ENCODE data around the gene SPATA6L. TPM values are rescaled to one million over a fixed set of nuclear protein-coding genes. Genes with fewer than 3 reads are reported as not detected.

The SPATA6L gene
- total RNA-seq, 2 donors from 2014 or later = 3.6 to 10.9 TPM

DNA sequence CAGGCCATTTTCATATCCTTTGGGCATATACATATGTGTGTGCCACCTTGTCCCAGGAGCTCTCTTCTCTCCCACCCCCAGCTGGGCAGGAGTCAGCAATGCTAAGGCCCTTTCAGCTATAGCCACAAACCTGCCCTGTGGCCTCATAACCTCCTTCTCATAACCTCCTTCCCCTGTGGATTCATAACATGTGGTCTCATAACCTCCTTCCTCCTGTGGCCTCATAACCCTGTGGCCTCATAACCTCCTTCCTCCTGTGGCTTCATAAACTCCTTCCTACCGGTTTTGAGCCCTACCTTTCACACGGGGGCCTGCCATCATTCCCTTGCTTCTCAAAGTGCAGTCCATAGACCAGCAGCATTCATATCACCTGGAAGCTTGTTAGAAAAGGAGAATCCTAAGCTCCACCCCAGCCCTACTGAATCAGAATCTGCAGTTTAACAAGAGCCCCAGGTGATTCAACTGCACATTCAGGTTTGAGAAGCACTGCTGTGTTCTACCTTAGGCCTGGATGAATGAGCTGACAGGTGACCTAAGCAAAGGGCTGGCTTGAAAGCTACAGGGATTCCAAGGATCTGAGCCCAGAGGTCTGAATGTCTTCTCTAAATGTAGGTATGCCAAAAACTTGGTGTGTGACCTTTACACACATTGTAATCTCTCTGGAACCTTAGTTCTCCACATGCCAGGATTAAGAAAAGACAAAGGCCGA, 46.1 kb downstream of the SPATA6L start:
- no peak for ATAC-seq
- DNase-seq = no peak
- Histone ChIP-seq H3K9me3 (no peaks in the 10 kb centered on the region), H3K4me1 (no peaks in the 10 kb centered on the region), H3K4me3 (no peak overlapping the region), H3K27ac (no peak overlapping the region), H3K27me3 (no peaks in the 10 kb centered on the region), H3K36me3 (replicated peaks in 1 of 2; ENCODE audit: insufficient read depth in 1 of 2, low read depth in 2 of 2) (peaks cover 0 to 11% of the 10 kb centered on the region in 2 donors)
- 64 to 80% methylated on average over 3 of the region's 3 CpGs for WGBS, 2 donors
- no peak for TF ChIP-seq POLR2A (IDR thresholded peaks at IDR 0.05)
- TF ChIP-seq, protein P1, sequence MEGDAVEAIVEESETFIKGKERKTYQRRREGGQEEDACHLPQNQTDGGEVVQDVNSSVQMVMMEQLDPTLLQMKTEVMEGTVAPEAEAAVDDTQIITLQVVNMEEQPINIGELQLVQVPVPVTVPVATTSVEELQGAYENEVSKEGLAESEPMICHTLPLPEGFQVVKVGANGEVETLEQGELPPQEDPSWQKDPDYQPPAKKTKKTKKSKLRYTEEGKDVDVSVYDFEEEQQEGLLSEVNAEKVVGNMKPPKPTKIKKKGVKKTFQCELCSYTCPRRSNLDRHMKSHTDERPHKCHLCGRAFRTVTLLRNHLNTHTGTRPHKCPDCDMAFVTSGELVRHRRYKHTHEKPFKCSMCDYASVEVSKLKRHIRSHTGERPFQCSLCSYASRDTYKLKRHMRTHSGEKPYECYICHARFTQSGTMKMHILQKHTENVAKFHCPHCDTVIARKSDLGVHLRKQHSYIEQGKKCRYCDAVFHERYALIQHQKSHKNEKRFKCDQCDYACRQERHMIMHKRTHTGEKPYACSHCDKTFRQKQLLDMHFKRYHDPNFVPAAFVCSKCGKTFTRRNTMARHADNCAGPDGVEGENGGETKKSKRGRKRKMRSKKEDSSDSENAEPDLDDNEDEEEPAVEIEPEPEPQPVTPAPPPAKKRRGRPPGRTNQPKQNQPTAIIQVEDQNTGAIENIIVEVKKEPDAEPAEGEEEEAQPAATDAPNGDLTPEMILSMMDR (IDR thresholded peaks at IDR 0.05) = no peak
- intact Hi-C loops (cut with DNase I) = no loop called here

DNA sequence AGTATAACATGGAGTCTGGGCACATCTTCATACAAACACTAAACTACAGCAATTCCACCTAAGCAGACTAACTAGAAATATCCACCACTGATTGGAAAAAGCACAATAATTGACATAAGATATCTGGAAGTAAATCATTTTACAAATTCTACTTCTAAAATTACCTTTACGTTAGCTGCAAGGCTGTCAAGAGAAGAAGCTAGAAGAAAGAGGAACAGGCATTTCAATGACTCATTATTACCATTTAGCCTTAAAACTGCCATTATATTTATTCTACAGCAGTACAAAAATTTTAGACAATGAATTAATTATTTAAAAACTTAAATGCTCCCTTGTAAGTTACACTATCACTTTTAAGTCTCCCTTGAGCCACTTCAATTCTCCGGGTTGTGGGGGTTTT, 47.6 kb downstream of the SPATA6L start:
- Histone ChIP-seq H3K27me3 (no peaks in the 10 kb centered on the region), H3K4me3 (no peak overlapping the region), H3K9me3 (no peaks in the 10 kb centered on the region), H3K27ac (no peak overlapping the region), H3K36me3 (replicated peaks in 1 of 2; ENCODE audit: insufficient read depth in 1 of 2, low read depth in 2 of 2) (peaks cover 0 to 9% of the 10 kb centered on the region in 2 donors), H3K4me1 (no peaks in the 10 kb centered on the region)
- ATAC-seq (no peak), DNase-seq (no peak)
- TF ChIP-seq, protein P1 (IDR thresholded peaks at IDR 0.05) = no peak
- TF ChIP-seq POLR2A (IDR thresholded peaks at IDR 0.05) = no peak
- intact Hi-C loops (cut with DNase I) = no loop called here
- 87 to 93% methylated on average over 2 of the region's 2 CpGs for WGBS, 2 donors

DNA sequence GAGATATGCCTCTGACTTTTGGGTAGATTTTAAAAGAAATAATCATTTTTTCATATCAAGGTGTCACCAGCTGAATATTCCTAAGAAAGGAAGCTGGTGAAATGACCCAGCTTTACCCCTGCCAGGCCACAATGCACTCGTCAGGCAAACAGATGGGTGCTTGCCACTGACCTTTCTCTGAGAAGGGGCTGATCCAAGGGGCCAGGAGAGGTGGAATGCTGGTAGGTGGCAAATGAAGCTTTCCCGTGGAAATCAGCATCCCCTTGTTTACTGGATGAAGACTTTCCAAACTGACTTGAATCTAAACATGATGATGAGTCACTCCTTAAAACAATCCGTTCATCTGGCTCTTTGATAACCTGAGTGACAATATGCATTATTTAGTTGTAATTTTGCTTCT, 48.5 kb downstream of the SPATA6L start:
- H3K27me3 ChIP-seq = no peaks in the 10 kb centered on the region
- intact Hi-C loops (cut with DNase I) = no loop called here
- no peak overlapping the region for H3K27ac ChIP-seq
- peaks cover 0 to 9% of the 10 kb centered on the region in 2 donors for H3K36me3 ChIP-seq (replicated peaks in 1 of 2; ENCODE audit: insufficient read depth in 1 of 2, low read depth in 2 of 2)
- no peak for ATAC-seq
- 67 to 73% methylated on average over 3 of the region's 3 CpGs for WGBS, 2 donors
- TF ChIP-seq, protein P1 (IDR thresholded peaks at IDR 0.05) = no peak
- no peak for TF ChIP-seq POLR2A (IDR thresholded peaks at IDR 0.05)
- DNase-seq = no peak
- H3K4me3 ChIP-seq = no peak overlapping the region
- no peaks in the 10 kb centered on the region for H3K9me3 ChIP-seq
- H3K4me1 ChIP-seq = no peaks in the 10 kb centered on the region

DNA sequence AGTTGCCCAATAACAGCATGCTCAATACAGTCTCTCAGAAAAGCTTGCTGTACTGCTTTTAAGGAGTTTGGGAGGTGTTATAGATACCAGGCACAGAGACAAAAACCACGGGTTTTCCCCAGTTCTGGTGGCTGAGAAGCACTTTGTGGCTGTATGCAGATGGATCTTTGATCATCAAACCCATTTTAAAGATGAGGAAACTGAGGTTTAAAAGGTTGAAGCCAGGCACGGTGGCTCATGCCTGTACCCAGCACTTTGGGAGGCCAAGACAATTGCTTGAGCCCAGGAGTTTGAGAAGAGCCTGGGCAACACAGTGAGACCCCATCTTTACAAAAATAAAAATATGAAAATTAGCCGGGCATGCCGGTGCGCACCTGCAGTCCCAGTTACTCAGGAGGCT, 50.5 kb downstream of the SPATA6L start:
- 79 to 98% methylated on average over 5 of the region's 5 CpGs for WGBS, 2 donors
- no peaks in the 10 kb centered on the region for H3K4me1 ChIP-seq
- H3K36me3 ChIP-seq (replicated peaks in 1 of 2; ENCODE audit: insufficient read depth in 1 of 2, low read depth in 2 of 2) = peaks cover 0 to 2% of the 10 kb centered on the region in 2 donors
- H3K4me3 ChIP-seq = no peak overlapping the region
- H3K27me3 ChIP-seq = no peaks in the 10 kb centered on the region
- DNase-seq (no peak), ATAC-seq (no peak)
- TF ChIP-seq POLR2A (IDR thresholded peaks at IDR 0.05) = no peak
- TF ChIP-seq, protein P1 (IDR thresholded peaks at IDR 0.05) = no peak
- H3K27ac ChIP-seq = no peak overlapping the region
- intact Hi-C loops (cut with DNase I) = no loop called here
- H3K9me3 ChIP-seq = no peaks in the 10 kb centered on the region

DNA sequence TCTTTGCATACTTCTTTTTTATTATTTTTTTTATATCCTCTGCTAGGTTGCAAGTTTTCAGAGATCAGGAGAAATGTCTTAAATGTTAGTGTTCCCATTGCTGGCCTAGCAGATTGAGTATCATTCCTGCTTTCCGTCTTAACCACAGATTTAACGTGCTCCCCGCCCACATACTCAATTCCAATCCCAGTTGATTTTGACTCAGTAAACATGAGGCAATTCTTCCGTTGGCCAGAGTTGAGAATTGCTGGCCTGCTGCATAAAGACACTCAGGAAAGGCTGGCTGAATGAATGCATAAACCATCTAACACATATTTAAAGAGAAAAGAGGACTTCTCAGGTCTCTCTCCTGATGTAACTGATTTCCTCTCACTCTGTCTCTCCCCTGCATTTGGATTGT, 51.0 kb downstream of the SPATA6L start:
- ATAC-seq (no peak), DNase-seq (peak in 1 of 4 donors; percentile 20)
- no peak overlapping the region for H3K27ac ChIP-seq
- H3K4me1 ChIP-seq = no peaks in the 10 kb centered on the region
- no peaks in the 10 kb centered on the region for H3K9me3 ChIP-seq
- intact Hi-C loops (cut with DNase I) = no loop called here
- WGBS, 2 donors = 78 to 80% methylated on average over 4 of the region's 4 CpGs
- peaks cover 0 to 2% of the 10 kb centered on the region in 2 donors for H3K36me3 ChIP-seq (replicated peaks in 1 of 2; ENCODE audit: insufficient read depth in 1 of 2, low read depth in 2 of 2)
- H3K27me3 ChIP-seq = no peaks in the 10 kb centered on the region
- no peak for TF ChIP-seq POLR2A (IDR thresholded peaks at IDR 0.05)
- TF ChIP-seq, protein P1 (IDR thresholded peaks at IDR 0.05) = no peak
- H3K4me3 ChIP-seq = no peak overlapping the region

All from body of pancreas (tissue), 4 donors.